ENCODE data around the gene NPDC1.

NPDC1 gene

GRCh38 chr9:137079401-137079787 is 33.4 kb upstream of the NPDC1 start:
- Mint-ChIP-seq H3K4me1 (ENCODE audit: low read depth) (peaks cover 4% of the 10 kb centered on the region), H3K27ac (no peak overlapping the region), H3K4me3 (no peak overlapping the region), H3K27me3 (ENCODE audit: low read depth) (no peaks in the 10 kb centered on the region), H3K36me3 (ENCODE audit: low read depth) (peaks cover 9% of the 10 kb centered on the region), H3K9me3 (no peaks in the 10 kb centered on the region)
- no peak for DNase-seq (ENCODE audit: low spot score)

GRCh38 chr9:137078701-137079400 is 32.9 kb upstream of the NPDC1 start:
- peaks cover 9% of the 10 kb centered on the region for H3K36me3 Mint-ChIP-seq (ENCODE audit: low read depth)
- H3K27me3 Mint-ChIP-seq (ENCODE audit: low read depth) = no peaks in the 10 kb centered on the region
- no peak for DNase-seq (ENCODE audit: low spot score)
- no peaks in the 10 kb centered on the region for H3K9me3 Mint-ChIP-seq
- H3K4me3 Mint-ChIP-seq = peak overlapping the region; percentile 72
- no peak overlapping the region for H3K27ac Mint-ChIP-seq
- H3K4me1 Mint-ChIP-seq (ENCODE audit: low read depth) = peaks cover 4% of the 10 kb centered on the region

- Mint-ChIP-seq H3K27ac (peak overlapping the region; percentile 55), H3K36me3 (ENCODE audit: low read depth) (peaks cover 9% of the 10 kb centered on the region), H3K9me3 (no peaks in the 10 kb centered on the region), H3K4me3 (peak overlapping the region; percentile 72), H3K4me1 (ENCODE audit: low read depth) (peaks cover 4% of the 10 kb centered on the region), H3K27me3 (ENCODE audit: low read depth) (no peaks in the 10 kb centered on the region)
- no peak for DNase-seq (ENCODE audit: low spot score)
Observed at GRCh38 chr9:137077758-137078693, 32.0 kb upstream of the NPDC1 start.

GRCh38 chr9:137077010-137077747 is 31.2 kb upstream of the NPDC1 start, which contains the start of gene UAP1L1:
Gene UAP1L1, plus strand, starts transcription at chr9:137077517. Its CDS starts 16 bp downstream, at chr9:137077533.
- Mint-ChIP-seq H3K9me3 (no peaks in the 10 kb centered on the region), H3K27ac (peak within 1 kb of the TSS; percentile 55)

GRCh38 chr9:137076636-137077009 is 30.6 kb upstream of the NPDC1 start:
- Mint-ChIP-seq H3K27ac (no peak overlapping the region), H3K27me3 (ENCODE audit: low read depth) (no peaks in the 10 kb centered on the region), H3K36me3 (ENCODE audit: low read depth) (peaks cover 6% of the 10 kb centered on the region), H3K4me1 (ENCODE audit: low read depth) (peaks cover 7% of the 10 kb centered on the region), H3K9me3 (no peaks in the 10 kb centered on the region), H3K4me3 (peak overlapping the region; percentile 62)
- DNase-seq (ENCODE audit: low spot score) = no peak

More at GRCh38 chr9:137077010-137077747, 31.2 kb upstream of the NPDC1 start, which contains the start of gene UAP1L1:
- H3K4me3 Mint-ChIP-seq = peak within 1 kb of the TSS; percentile 72
- no peaks in the 10 kb centered on the region for H3K27me3 Mint-ChIP-seq (ENCODE audit: low read depth)
- DNase-seq (ENCODE audit: low spot score) = peak; percentile 69
- peaks cover 9% of the 10 kb centered on the region for H3K36me3 Mint-ChIP-seq (ENCODE audit: low read depth)
- peaks cover 5% of the 10 kb centered on the region for H3K4me1 Mint-ChIP-seq (ENCODE audit: low read depth)

- DNase-seq (ENCODE audit: low spot score) = no peak
- H3K36me3 Mint-ChIP-seq (ENCODE audit: low read depth) = peaks cover 3% of the 10 kb centered on the region
- H3K9me3 Mint-ChIP-seq = no peaks in the 10 kb centered on the region
- H3K27ac Mint-ChIP-seq = no peak overlapping the region
- no peaks in the 10 kb centered on the region for H3K27me3 Mint-ChIP-seq (ENCODE audit: low read depth)
- peaks cover 17% of the 10 kb centered on the region for H3K4me1 Mint-ChIP-seq (ENCODE audit: low read depth)
- no peak overlapping the region for H3K4me3 Mint-ChIP-seq
Observed at GRCh38 chr9:137075275-137075775, 29.3 kb upstream of the NPDC1 start.

GRCh38 chr9:137074657-137075274 is 28.8 kb upstream of the NPDC1 start:
- Mint-ChIP-seq H3K27me3 (ENCODE audit: low read depth) (no peaks in the 10 kb centered on the region), H3K27ac (no peak overlapping the region), H3K4me1 (ENCODE audit: low read depth) (peaks cover 16% of the 10 kb centered on the region), H3K4me3 (no peak overlapping the region), H3K9me3 (no peaks in the 10 kb centered on the region), H3K36me3 (ENCODE audit: low read depth) (peaks cover under 1% of the 10 kb centered on the region)
- no peak for DNase-seq (ENCODE audit: low spot score)

GRCh38 chr9:137073992-137074399 is 28.0 kb upstream of the NPDC1 start:
- no peak overlapping the region for H3K27ac Mint-ChIP-seq
- no peak for DNase-seq (ENCODE audit: low spot score)
- H3K4me3 Mint-ChIP-seq = no peak overlapping the region
- peaks cover 16% of the 10 kb centered on the region for H3K4me1 Mint-ChIP-seq (ENCODE audit: low read depth)
- no peaks in the 10 kb centered on the region for H3K27me3 Mint-ChIP-seq (ENCODE audit: low read depth)
- H3K9me3 Mint-ChIP-seq = no peaks in the 10 kb centered on the region
- H3K36me3 Mint-ChIP-seq (ENCODE audit: low read depth) = no peaks in the 10 kb centered on the region

GRCh38 chr9:137071282-137071681 is 25.3 kb upstream of the NPDC1 start:
- no peak for DNase-seq (ENCODE audit: low spot score)
- H3K27ac Mint-ChIP-seq = peak overlapping the region; percentile 90
- no peaks in the 10 kb centered on the region for H3K36me3 Mint-ChIP-seq (ENCODE audit: low read depth)
- peaks cover 25% of the 10 kb centered on the region for H3K4me1 Mint-ChIP-seq (ENCODE audit: low read depth)
- H3K27me3 Mint-ChIP-seq (ENCODE audit: low read depth) = no peaks in the 10 kb centered on the region
- H3K9me3 Mint-ChIP-seq = no peaks in the 10 kb centered on the region
- H3K4me3 Mint-ChIP-seq = peak overlapping the region; percentile 92

- no peaks in the 10 kb centered on the region for H3K36me3 Mint-ChIP-seq (ENCODE audit: low read depth)
- H3K9me3 Mint-ChIP-seq = no peaks in the 10 kb centered on the region
- peak overlapping the region; percentile 92 for H3K4me3 Mint-ChIP-seq
- peaks cover 25% of the 10 kb centered on the region for H3K4me1 Mint-ChIP-seq (ENCODE audit: low read depth)
- no peak for DNase-seq (ENCODE audit: low spot score)
- no peaks in the 10 kb centered on the region for H3K27me3 Mint-ChIP-seq (ENCODE audit: low read depth)
- peak overlapping the region; percentile 90 for H3K27ac Mint-ChIP-seq
Observed at GRCh38 chr9:137070906-137071275, 24.9 kb upstream of the NPDC1 start.

GRCh38 chr9:137070201-137070905 is 24.4 kb upstream of the NPDC1 start, which contains the start of gene SAPCD2:
Gene SAPCD2, minus strand, starts transcription at chr9:137070557. Its CDS starts 97 bp downstream, at chr9:137070460.
- peak within 1 kb of the TSS; percentile 90 for H3K27ac Mint-ChIP-seq

GRCh38 chr9:137069508-137070091 is 23.6 kb upstream of the NPDC1 start:
- H3K9me3 Mint-ChIP-seq = no peaks in the 10 kb centered on the region
- H3K4me3 Mint-ChIP-seq = peak overlapping the region; percentile 75
- H3K27ac Mint-ChIP-seq = no peak overlapping the region
- no peaks in the 10 kb centered on the region for H3K27me3 Mint-ChIP-seq (ENCODE audit: low read depth)
- peaks cover 1% of the 10 kb centered on the region for H3K36me3 Mint-ChIP-seq (ENCODE audit: low read depth)
- DNase-seq (ENCODE audit: low spot score) = no peak
- peaks cover 23% of the 10 kb centered on the region for H3K4me1 Mint-ChIP-seq (ENCODE audit: low read depth)

More at GRCh38 chr9:137070201-137070905, 24.4 kb upstream of the NPDC1 start, which contains the start of gene SAPCD2:
- Mint-ChIP-seq H3K36me3 (ENCODE audit: low read depth) (peaks cover 1% of the 10 kb centered on the region), H3K4me1 (ENCODE audit: low read depth) (peaks cover 25% of the 10 kb centered on the region), H3K9me3 (no peaks in the 10 kb centered on the region), H3K27me3 (ENCODE audit: low read depth) (no peaks in the 10 kb centered on the region), H3K4me3 (peak within 1 kb of the TSS; percentile 92)
- DNase-seq (ENCODE audit: low spot score) = peak; percentile 88

Measured in T-helper 2 cell treated with Interferon-gamma antibody and Interleukin-4, amounts not matched to agents 5 μg/mL and 100 μg/mL, for 36 hours (primary cell).